ENCODE results near the gene SRSF3. TPM values are rescaled to one million over a fixed set of nuclear protein-coding genes. Genes with fewer than 3 reads are reported as not detected.
"Not testable (repeated sequence)": the region's sequence is repeated elsewhere in the genome, so short reads cannot be mapped to it uniquely, and the experiment has no call there.

Gene SRSF3
- total and polyA plus RNA-seq, 5 experiments from 2014 or later: 268 to 375 (median 357) TPM

DNA sequence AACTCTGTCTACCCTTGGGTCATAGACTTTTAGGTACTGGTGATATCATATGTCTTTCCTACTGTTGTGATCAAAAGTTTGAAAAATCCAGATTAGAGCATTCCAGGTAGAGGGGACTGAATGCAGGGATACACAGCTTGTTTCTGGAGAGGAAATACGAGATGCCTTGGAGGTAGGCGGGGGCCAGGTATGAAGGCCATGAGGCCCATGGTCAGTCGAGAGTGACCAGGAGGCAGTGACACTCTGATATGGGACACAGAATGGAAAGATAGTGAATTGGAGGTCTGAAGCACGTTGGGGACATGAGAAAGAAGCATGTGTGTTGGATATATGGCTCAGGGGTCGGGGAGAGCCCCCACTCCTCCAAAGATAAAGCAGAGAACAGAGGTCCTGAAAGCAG, 16.1 kb upstream of the SRSF3 start:
- no peak overlapping the region for H3K4me3 Mint-ChIP-seq
- DNase-seq: no peak
- peaks cover 0 to 2% (median 0%) of the 10 kb centered on the region in 9 donors for H3K9me3 Mint-ChIP-seq
- no peaks in the 10 kb centered on the region for H3K36me3 Mint-ChIP-seq
- peak overlapping the region in 2 of 10 donors; percentile 7 to 44 for H3K27ac Mint-ChIP-seq
- H3K4me1 Mint-ChIP-seq: peaks cover 0 to 9% (median 6%) of the 10 kb centered on the region in 4 donors
- POLR2A ChIA-PET: no interaction called here
- ATAC-seq: no peak
- H3K27me3 Mint-ChIP-seq: no peaks in the 10 kb centered on the region

DNA sequence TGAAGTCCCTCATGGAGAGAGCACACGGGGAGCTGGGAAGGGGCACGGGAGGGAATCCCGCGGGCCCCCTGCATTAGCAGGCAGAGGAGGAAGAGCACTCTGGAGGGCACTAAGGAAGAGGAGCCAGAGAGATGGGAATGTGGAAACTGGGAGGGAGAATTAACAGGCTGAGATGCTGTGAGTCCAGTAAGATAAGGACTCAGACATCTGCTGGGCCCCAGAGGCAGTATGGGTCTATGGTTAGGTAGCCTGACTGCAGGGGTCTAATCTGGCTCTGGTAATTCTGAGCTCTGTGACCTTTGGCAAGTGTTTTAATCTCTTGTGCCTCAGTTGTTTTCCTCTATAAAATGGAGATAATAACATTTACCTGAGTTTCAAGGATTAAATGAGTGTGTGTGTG, 15.7 kb upstream of the SRSF3 start:
- Mint-ChIP-seq H3K27ac (peak overlapping the region in 4 of 10 donors; percentile 7 to 77 (median 27)), H3K36me3 (no peaks in the 10 kb centered on the region), H3K4me3 (no peak overlapping the region), H3K4me1 (peaks cover 0 to 9% (median 6%) of the 10 kb centered on the region in 4 donors), H3K9me3 (peaks cover 0 to 2% (median 0%) of the 10 kb centered on the region in 9 donors), H3K27me3 (no peaks in the 10 kb centered on the region)
- DNase-seq: no peak
- ATAC-seq: no peak
- POLR2A ChIA-PET: no interaction called here

DNA sequence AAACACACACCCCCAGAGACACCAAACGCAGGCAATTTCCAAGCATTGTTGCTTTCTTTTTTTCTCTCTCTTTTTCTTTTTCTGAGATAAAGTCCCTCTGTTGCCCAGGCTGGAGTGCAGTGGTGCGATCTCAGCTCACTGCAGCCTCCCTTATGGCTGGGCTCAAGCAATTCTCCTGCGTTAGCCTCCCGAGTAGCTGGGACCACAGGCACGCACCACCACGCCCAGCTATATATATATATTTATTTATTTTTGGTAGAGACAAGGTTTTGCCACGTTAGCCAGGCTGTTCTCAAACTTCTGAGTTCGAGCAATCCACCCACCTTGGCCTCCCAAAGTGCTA, 14.0 kb upstream of the SRSF3 start:
- Mint-ChIP-seq H3K4me3 (no peak overlapping the region), H3K9me3 (no peaks in the 10 kb centered on the region), H3K36me3 (no peaks in the 10 kb centered on the region), H3K27ac (no peak overlapping the region), H3K27me3 (no peaks in the 10 kb centered on the region), H3K4me1 (peaks cover 0 to 9% (median 7%) of the 10 kb centered on the region in 4 donors)
- POLR2A ChIA-PET: interaction anchor here (1.2 to 1.6 kb wide), 4 partner anchors 8 to 37 kb away, joined by 4 to 9 read pairs (median 5); no protein-coding TSS in a partner anchor
- no peak for DNase-seq
- no peak for ATAC-seq

DNA sequence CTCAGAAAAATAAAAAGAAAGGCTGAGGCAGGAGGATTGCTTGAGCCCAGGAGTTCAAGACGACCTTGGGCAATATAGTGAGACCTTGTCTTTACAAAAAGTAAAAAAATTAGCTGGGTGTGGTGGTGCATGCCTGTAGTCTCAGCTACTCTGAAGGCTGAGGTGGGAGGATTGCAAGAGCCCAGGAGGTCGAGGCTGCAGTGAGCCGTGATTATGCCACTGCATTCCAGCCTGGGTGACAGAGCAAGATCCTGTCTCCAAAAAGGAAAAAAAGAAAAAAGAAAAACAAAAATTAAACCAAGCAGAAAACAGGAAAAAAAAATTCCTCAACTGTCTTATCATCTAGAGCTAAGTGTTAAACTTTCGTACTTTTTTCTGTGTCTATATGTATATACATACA, 12.4 kb upstream of the SRSF3 start:
- no peaks in the 10 kb centered on the region for H3K27me3 Mint-ChIP-seq
- ATAC-seq: no peak

DNA sequence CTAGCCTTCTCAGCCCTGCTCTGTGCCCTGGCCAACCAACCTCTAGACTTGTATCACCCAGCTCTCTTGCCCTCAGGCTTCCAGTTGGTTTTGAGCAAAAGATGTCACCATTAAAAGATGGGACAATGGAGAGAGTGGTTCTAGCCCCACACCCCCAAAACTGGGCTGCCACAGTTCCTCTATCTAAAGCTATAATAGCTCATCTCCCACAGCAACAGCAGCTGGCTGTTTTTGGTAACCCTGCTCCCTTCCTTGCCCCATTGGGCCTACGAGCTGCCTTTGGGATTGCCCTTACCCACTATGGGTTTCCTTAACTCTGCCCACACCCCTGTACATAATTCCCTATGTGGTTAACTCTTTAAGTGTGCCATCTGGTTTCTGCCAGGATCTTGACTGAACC, 7.6 kb upstream of the SRSF3 start:
- H3K27me3 Mint-ChIP-seq: no peaks in the 10 kb centered on the region
- no peak for ATAC-seq
- no peak overlapping the region for H3K4me3 Mint-ChIP-seq
- peak overlapping the region in 1 of 10 donors; percentile 20 for H3K27ac Mint-ChIP-seq
- no peak for DNase-seq
- POLR2A ChIA-PET: interaction anchor here (0.6 to 0.9 kb wide), 2 partner anchors 12 to 19 kb away, joined by 3 to 4 read pairs; no protein-coding TSS in a partner anchor
- H3K9me3 Mint-ChIP-seq: no peaks in the 10 kb centered on the region
- peaks cover 0 to 5% (median 3%) of the 10 kb centered on the region in 4 donors for H3K4me1 Mint-ChIP-seq
- H3K36me3 Mint-ChIP-seq: no peaks in the 10 kb centered on the region

More for the DNA sequence above, 12.4 kb upstream of the SRSF3 start:
- peaks cover 0 to 9% (median 7%) of the 10 kb centered on the region in 4 donors for H3K4me1 Mint-ChIP-seq
- H3K9me3 Mint-ChIP-seq: no peaks in the 10 kb centered on the region
- no peak for DNase-seq
- POLR2A ChIA-PET: interaction anchor here (0.6 to 2.0 kb wide), 3 partner anchors 12 to 38 kb away, joined by 4 to 10 read pairs (median 6); no protein-coding TSS in a partner anchor
- no peak overlapping the region for H3K4me3 Mint-ChIP-seq
- no peak overlapping the region for H3K27ac Mint-ChIP-seq
- H3K36me3 Mint-ChIP-seq: no peaks in the 10 kb centered on the region

DNA sequence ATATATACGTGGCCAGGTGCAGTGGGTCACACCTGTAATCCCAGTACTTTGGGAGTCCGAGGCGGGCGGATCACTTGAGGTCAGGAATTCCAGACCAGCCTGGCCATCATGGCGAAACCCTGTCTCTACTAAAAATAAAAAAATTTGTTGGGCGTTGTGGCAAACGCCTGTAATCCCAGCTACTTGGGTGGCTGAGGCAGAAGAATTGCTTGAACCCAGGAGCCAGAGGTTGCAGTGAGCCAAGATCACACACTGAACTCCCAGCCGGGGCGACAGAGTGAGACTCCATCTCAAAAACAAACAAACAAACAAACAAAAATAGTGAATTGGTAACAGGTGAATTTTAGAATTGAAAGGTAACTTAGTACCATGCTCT, 5.1 kb upstream of the SRSF3 start:
- ATAC-seq, H3K9me3 Mint-ChIP-seq, DNase-seq, H3K36me3 Mint-ChIP-seq, H3K4me3 Mint-ChIP-seq, H3K27me3 Mint-ChIP-seq: not testable (repeated sequence)
- H3K4me1 Mint-ChIP-seq: peaks cover 7 to 22% (median 15%) of the 10 kb centered on the region in 4 donors
- peak overlapping the region in 1 of 10 donors; percentile 27 for H3K27ac Mint-ChIP-seq
- POLR2A ChIA-PET: interaction anchor here (0.5 to 0.7 kb wide), 2 partner anchors 33 to 166 kb away, joined by 3 to 4 read pairs; no protein-coding TSS in a partner anchor

DNA sequence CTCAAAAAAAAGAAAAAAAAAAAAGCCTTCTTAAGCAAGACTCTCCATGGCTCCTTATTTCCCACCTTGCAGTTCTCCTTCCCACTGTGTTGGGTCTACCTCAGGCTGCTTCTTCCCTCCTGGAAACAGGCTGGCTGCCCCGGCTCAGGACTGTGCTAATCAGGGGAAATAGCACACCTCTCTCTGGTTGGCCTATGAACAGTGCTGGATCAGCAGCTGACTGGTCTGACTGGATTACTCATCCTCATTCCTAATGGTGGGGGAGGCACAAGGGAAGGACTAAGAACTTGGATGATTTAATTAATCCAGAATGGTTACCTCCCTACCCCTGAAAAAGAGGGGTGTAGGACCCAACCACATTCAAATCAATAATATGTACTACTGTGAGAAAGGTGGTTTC, 3.9 kb upstream of the SRSF3 start:
- ATAC-seq (no peak), DNase-seq (no peak)
- POLR2A ChIA-PET: interaction anchor here (0.6 to 13.3 kb wide), 2 partner anchors 45 to 113 kb away, joined by 3 to 353 read pairs; partner anchors contain the start of gene STK38
- Mint-ChIP-seq H3K4me3 (no peak overlapping the region), H3K4me1 (peaks cover 9 to 22% (median 18%) of the 10 kb centered on the region in 4 donors), H3K9me3 (peaks cover 0 to 5% (median 0%) of the 10 kb centered on the region in 9 donors), H3K27me3 (peaks cover 0 to 4% (median 0%) of the 10 kb centered on the region in 5 donors), H3K27ac (peak overlapping the region in 3 of 10 donors; percentile 8 to 96 (median 41)), H3K36me3 (peaks cover 8 to 10% (median 9%) of the 10 kb centered on the region in 3 donors)

DNA sequence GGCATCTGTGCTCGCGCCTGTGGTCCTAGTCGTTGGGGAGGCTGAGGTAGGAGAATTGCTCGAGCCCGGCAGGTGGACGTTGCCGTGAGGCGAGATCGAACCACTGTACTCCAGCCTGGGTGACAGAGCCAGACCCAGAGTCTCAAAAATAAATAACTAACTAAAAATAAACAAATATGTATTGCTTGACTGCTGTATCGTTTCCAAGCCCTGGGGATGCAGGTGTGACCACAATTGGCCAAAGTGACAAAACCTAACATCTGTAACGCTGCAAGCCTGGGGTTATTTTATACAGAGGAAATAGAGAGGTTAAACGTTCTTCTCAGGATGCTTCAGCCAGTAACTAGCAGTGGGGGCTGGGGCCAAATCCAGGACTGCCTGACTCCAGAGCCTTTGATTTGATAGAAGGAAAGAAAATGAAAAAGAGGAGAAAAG, 1.9 kb upstream of the SRSF3 start:
- peak overlapping the region; percentile 94 to 100 (median 96) for H3K27ac Mint-ChIP-seq
- H3K27me3 Mint-ChIP-seq: peaks cover 0 to 4% (median 0%) of the 10 kb centered on the region in 5 donors
- peaks cover 0 to 5% (median 0%) of the 10 kb centered on the region in 9 donors for H3K9me3 Mint-ChIP-seq
- POLR2A ChIA-PET: interaction anchor here (0.6 to 13.3 kb wide), 4 partner anchors 38 to 153 kb away, joined by 3 to 353 read pairs (median 6); partner anchors contain the start of gene STK38
- ATAC-seq: no peak
- peaks cover 13 to 30% (median 24%) of the 10 kb centered on the region in 4 donors for H3K4me1 Mint-ChIP-seq
- DNase-seq: peak in 1 of 10 donors; percentile 38
- peak overlapping the region; percentile 55 to 87 (median 80) for H3K4me3 Mint-ChIP-seq
- H3K36me3 Mint-ChIP-seq: peaks cover 24 to 28% (median 26%) of the 10 kb centered on the region in 3 donors

DNA sequence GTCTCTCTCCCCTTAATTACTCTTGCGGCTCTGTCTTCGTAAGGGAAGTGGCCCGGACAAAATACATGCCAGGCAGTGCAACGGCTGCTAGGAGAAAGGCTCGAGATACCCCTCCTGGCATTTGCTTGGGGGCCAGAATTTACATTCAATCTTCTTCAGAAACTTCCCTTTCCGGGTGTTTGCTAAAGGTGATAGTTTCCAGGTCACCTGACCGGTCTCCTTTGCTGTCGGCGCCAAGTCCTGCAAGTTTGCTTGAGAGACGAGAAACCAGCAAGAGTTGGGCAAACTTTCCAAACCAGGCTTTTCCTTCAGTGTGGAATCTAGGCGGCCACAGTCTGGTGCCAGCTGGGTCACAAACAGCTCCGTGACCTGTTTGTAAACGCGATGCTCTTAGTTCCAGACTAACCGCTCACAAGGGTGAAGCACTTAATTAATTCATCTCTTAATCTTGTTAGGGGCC, 563 bp upstream of the SRSF3 start:
- Mint-ChIP-seq H3K9me3 (peaks cover 0 to 5% (median 0%) of the 10 kb centered on the region in 9 donors), H3K4me3 (peak overlapping the region; percentile 89 to 100 (median 98)), H3K27me3 (peaks cover 0 to 4% (median 0%) of the 10 kb centered on the region in 5 donors), H3K4me1 (peaks cover 16 to 43% (median 36%) of the 10 kb centered on the region in 4 donors), H3K36me3 (peaks cover 30 to 41% (median 39%) of the 10 kb centered on the region in 3 donors), H3K27ac (peak overlapping the region; percentile 96 to 100 (median 100))
- ATAC-seq (peak; percentile 18 to 40), DNase-seq (peak in 6 of 10 donors; percentile 31 to 69 (median 47))
- POLR2A ChIA-PET: interaction anchor here (0.6 to 13.3 kb wide), 17 partner anchors 9 to 170 kb away, joined by 3 to 353 read pairs (median 4); partner anchors contain the start of genes CDKN1A and STK38

DNA sequence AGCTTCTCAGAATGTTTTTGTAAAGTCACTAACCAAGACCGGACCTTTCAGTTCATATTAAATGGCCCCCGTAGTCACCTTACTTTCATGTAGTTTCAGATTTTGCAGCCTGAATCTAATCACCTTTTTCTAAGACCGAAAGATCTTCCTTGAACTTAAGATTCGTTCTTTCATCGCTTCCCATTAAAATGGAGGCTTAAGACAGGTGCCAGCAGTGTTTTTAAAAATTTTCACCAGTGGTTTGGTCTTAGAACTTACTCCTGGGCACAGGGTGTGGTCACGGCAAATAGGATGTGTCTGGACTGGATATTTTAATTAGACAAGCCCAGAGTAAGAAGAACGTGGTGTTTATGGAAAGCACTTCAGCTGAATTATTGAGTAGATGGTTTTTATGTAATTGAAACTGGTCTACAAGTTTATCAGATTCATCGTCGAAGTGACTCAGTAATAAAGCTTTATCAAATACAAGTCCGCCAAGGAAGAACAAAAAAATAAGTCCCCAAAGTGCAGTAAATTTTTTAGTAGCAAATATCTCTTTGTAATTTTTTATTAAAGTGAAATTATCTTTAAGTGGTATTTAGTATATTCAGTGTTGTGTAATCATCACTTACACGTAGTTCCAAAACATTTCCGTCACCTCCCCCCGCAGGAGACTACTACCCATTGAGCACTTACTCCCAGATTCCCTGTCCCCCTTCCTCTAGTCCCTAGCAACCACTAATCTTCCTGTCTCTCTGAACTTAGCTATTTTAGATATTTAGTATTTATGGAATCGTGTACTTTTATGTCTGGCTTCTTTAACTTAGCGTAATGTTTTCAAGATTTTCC, 868 bp downstream of the SRSF3 start:
- POLR2A ChIA-PET: interaction anchor here (0.5 to 13.3 kb wide), 22 partner anchors 8 to 897 kb away, joined by 3 to 353 read pairs (median 4); partner anchors contain the start of genes CDKN1A, KCTD20 and STK38
- Mint-ChIP-seq H3K4me3 (peak overlapping the region; percentile 89 to 100 (median 98)), H3K4me1 (peaks cover 25 to 57% (median 50%) of the 10 kb centered on the region in 4 donors), H3K9me3 (peaks cover 0 to 5% (median 0%) of the 10 kb centered on the region in 9 donors), H3K27me3 (peaks cover 0 to 4% (median 0%) of the 10 kb centered on the region in 5 donors), H3K36me3 (peaks cover 44 to 55% (median 53%) of the 10 kb centered on the region in 3 donors), H3K27ac (peak overlapping the region; percentile 96 to 100 (median 100))
- peak in 5 of 10 donors; percentile 22 to 50 (median 46) for DNase-seq
- no peak for ATAC-seq

DNA sequence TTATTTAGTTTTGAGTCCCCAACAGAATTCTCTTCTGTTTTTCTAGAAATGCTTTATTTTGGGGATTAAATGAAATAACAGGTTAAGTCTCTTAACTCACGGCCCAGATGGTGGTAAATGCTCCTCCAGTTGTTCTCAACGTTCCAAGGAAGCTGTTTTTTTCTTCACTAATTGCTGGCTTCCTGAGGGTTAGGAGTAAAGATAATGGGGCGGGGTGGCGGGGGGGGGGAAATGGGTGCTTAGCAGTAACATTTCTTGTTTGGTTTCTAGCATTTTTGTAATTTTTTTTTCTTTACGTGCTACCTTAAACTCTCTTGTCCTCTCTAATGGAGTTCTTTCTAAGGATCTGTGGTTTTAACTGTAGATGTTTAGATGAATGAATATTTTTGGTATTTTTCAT, 2.2 kb downstream of the SRSF3 start:
- POLR2A ChIA-PET: interaction anchor here (0.6 to 13.3 kb wide), 17 partner anchors 13 to 569 kb away, joined by 3 to 353 read pairs (median 4); partner anchors contain the start of genes CDKN1A, MAPK14 and STK38
- H3K9me3 Mint-ChIP-seq: peaks cover 0 to 5% (median 0%) of the 10 kb centered on the region in 9 donors
- peak overlapping the region; percentile 89 to 100 (median 98) for H3K4me3 Mint-ChIP-seq
- H3K4me1 Mint-ChIP-seq: peaks cover 27 to 66% (median 60%) of the 10 kb centered on the region in 4 donors
- ATAC-seq (no peak), DNase-seq (peak in 1 of 10 donors; percentile 38)
- peaks cover 0 to 4% (median 0%) of the 10 kb centered on the region in 5 donors for H3K27me3 Mint-ChIP-seq
- H3K36me3 Mint-ChIP-seq: peaks cover 48 to 68% (median 63%) of the 10 kb centered on the region in 3 donors
- H3K27ac Mint-ChIP-seq: peak overlapping the region; percentile 92 to 100 (median 99)

DNA sequence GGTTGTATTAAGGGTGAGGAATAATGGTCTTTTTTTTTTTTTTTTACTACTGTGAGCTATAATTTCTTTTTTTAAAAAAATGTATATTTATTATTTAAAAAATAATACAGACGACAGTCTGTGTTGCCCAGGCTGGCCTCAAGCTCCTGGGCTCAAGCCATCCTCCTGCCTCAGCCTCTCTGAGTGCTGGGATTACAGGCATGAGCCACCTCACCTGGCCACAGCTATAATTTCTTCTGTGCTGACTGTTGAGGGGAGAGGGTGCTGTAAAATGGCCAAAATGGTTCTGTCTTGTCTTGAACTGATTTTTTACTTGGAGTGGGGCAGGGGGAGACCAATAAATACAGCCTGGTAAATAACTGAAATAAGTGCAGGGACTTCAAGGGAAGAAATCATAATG, 3.6 kb downstream of the SRSF3 start:
- peaks cover 28 to 69% (median 65%) of the 10 kb centered on the region in 4 donors for H3K4me1 Mint-ChIP-seq
- DNase-seq (peak in 1 of 10 donors; percentile 10), ATAC-seq (no peak)
- H3K27me3 Mint-ChIP-seq: peaks cover 0 to 4% (median 0%) of the 10 kb centered on the region in 5 donors
- H3K4me3 Mint-ChIP-seq: peak overlapping the region; percentile 89 to 100 (median 98)
- peak overlapping the region; percentile 77 to 100 (median 88) for H3K27ac Mint-ChIP-seq
- H3K36me3 Mint-ChIP-seq: peaks cover 52 to 82% (median 77%) of the 10 kb centered on the region in 3 donors
- peaks cover 0 to 5% (median 0%) of the 10 kb centered on the region in 9 donors for H3K9me3 Mint-ChIP-seq
- POLR2A ChIA-PET: interaction anchor here (0.5 to 13.3 kb wide), 12 partner anchors 12 to 573 kb away, joined by 3 to 353 read pairs (median 4); partner anchors contain the start of gene STK38

All from naive thymus-derived CD8-positive, alpha-beta T cell (primary cell).